Measurements from ENCODE around the gene BANF2.

DNA sequence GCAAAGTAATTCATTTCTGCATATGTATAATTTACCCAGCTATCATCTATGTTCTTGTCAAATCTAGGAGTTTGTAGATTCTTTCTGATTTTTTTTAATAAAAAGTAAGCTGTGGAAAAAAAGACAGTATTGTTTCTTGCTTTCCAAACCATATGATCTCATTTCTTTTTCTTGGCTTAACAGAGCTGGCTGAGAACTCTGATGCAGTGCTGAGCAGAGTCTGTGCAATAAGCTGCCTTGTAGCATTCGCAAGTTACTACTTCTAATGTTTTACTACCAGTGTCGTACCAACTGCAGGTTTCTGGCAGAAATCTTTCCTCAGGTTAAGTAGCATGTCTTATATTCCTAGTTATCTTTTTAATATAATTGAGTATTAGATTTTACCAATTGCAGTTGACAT lies 33.3 kb upstream of the BANF2 start:
- TF ChIP-seq ZNF274 (IDR thresholded peaks at IDR 0.05; ENCODE audit: low read depth, low read length): no peak
- TF ChIP-seq SUZ12 (IDR thresholded peaks at IDR 0.05; ENCODE audit: extremely low read depth, insufficient read depth, insufficient read length): no peak
